Fibroblast of peridontal ligament (primary cell): ENCODE data around the gene PSMD5.

Experiments used
- DNase-seq: peaks from one replicate; pipeline ENCODE4 v3.0.0-alpha.2; 2010; ENCODE audit errors: extremely low read depth

The PSMD5 gene

DNA sequence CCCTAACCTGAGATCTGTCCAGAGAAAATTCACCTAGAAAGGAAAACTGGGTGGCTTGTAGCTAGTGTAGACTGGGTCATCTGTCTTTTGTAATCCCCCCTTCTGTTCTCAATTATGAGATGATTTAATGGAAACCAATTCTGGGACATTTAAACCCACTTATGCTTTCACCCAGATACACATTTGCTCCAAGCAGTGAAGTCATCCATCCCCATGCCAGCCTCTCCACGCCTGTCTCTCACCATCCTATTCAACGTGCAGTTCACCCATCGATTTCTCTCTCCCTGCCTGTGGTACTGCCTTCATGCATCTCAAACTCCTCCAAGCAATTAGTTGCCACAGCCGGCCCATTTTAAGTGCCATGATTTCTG is 32.5 kb upstream of the PSMD5 start:
- DNase-seq: no peak

GRCh38 chr9:120874226-120875194 is 31.8 kb upstream of the PSMD5 start:
- no peak for DNase-seq

DNA sequence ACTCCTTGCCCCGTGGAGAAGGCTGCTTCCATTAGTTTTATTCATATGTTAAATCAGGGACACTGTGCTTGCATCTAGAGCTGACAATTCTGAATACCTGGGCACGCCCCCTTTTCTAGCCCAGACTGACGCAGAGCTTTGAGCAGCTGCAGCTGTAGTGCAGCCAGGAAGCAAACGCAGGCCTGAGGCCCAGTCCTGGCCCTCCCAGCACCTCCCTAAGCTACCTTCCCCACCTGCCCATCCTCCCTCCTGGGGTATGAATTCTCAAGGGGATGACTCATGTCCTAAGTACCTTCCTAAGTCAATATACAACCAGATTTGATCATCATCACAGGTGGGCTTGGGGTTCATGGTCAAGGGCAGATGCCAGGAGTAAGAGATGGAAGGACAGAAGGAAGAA is 30.8 kb upstream of the PSMD5 start:
- no peak for DNase-seq

- no peak for DNase-seq
Measured at GRCh38 chr9:120872791-120873502, 30.2 kb upstream of the PSMD5 start.

DNA sequence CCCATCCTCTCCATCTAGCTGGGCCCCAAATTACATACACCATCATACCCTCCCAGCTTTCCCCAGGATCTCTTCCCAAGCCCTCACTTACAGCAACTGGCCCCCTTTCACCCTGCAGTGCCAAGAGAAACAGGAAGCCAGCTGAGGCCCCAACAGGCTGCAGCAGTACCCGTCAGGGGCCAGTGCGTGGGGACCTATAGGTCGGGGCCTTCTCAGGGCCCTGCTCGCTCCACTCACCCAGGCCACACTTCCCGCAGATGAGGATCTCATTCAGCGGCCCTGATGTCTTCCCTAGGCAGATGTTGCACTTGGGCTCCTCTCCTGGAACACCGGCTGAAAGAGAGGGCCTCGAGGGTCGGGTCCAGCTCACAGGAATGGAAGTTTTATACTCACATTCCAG is 27.5 kb upstream of the PSMD5 start:
- no peak for DNase-seq

- no peak for DNase-seq
Measured at GRCh38 chr9:120869726-120870125, 27.0 kb upstream of the PSMD5 start.

DNA sequence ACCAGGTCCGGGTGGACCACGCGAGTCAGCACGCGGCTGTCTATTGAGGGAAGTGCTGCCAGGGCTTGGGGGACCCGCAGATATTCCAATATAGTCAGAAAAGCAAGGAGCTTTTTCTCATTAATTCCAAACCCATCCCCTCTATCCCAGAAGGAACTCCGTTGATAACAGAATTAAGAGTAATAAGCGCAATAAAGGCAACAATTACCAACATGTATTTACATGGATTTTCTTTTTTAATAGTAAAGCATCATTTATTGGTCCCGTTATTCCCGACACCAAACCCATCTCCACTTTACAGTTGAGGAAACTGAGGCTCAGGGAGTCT is 26.6 kb upstream of the PSMD5 start:
- DNase-seq: no peak

- DNase-seq: peak; percentile 83
Measured at GRCh38 chr9:120868676-120869359, 26.1 kb upstream of the PSMD5 start.

GRCh38 chr9:120868339-120868675 is 25.6 kb upstream of the PSMD5 start:
- peak; percentile 83 for DNase-seq

GRCh38 chr9:120867676-120868338 is 25.1 kb upstream of the PSMD5 start:
- no peak for DNase-seq

GRCh38 chr9:120866651-120867050 is 23.9 kb upstream of the PSMD5 start:
- no peak for DNase-seq

GRCh38 chr9:120865809-120866208 is 23.1 kb upstream of the PSMD5 start:
- no peak for DNase-seq

DNA sequence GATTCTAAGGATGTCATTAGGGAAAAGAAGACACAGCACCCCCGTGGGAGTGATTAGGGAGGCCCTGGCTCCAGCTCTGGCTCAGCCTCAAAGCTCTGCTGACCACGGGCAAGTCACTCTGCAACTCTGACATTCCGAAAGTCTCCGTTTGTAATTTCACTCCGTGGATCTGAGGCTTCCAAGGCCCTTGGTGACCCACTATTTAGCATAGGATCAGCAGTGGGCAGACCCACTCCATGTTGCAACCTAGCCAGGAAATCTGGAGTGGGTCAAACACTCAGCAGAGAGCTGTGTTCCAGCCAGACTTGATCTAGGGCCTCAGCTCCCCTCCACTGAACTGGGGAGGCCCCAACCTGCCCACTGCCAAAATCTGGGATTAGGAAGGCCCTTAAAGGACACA is 22.5 kb upstream of the PSMD5 start:
- no peak for DNase-seq

- no peak for DNase-seq
Measured at GRCh38 chr9:120864719-120865118, 22.0 kb upstream of the PSMD5 start.

DNA sequence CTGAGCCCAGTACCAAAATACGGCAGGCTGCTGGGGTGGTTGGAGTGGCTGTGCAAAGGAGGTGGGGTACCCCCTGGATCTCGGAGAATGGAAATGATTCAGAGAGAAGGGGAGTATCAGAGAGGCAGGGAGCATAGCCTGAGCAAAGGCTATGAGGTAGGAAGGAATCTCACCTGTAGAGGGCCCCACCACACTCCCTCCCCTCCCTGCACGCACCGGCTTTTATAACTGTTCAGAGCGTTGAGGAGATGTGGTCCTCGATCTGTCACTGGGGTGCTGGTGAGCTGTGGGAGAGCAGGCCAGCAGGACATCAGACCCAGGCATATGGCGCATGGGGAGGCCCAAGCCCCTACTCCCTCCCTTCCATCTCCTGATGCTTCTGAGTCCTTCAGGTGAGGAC is 21.1 kb upstream of the PSMD5 start:
- DNase-seq: no peak

DNA sequence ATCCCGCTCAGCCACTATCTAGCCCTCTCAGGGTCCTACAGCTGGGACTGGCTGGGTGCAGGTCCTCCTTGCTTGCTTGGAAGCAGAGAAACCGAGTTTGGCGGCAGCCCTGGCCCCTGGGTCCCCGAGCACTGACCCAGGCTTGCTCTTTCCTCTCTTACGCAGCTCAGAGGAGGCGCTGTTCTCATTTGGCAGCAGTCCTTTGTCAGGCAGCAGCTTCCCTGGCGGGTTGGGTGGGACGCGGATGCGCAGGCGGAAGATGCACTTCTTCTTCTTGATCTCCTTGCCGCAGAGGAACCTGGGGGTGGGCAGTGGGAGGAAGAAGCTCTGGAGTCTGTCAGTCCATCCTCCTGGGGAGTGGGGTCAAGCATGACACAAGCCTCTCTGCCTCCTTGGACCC is 19.7 kb upstream of the PSMD5 start:
- DNase-seq: no peak

DNA sequence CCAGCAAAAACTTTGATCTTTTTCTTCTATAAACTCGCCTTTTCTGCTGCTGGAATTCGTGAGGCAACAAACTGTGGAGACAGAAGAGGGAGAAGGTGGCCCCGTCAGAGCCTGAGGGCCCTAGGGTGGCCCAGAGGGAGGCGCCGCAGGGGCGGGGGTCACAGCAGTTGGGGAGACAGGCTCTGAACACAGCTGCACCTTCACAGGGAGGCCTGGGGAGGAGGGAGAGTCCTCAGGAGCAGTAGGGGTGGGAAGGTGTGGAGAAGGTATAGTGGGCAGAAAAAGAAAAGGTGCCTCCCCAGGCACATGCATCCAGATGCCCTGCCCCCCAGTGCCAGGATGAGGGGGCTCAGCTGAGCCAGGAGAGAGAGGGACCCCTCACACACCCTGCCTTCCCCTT is 19.2 kb upstream of the PSMD5 start:
- DNase-seq: no peak

- no peak for DNase-seq
Measured at GRCh38 chr9:120860083-120860482, 17.4 kb upstream of the PSMD5 start.

DNA sequence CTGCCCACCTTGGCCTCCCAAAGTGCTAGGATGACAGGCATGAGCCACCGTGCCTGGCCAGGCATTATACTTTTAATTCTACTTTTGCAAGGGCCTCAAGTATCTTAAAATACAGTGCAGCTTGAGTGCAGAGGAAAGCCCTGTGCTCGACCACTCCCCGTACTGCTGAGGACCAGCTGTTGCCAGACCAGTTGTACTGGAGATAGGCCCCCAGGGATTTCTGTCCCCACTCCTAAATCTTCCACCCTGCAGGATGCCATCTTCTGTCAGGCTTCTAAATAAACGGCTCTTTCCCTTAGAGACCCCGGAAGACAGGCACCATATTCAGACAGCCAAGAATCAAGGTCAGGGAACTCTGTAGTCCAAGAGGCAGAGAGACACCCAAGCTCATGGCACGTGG is 16.6 kb upstream of the PSMD5 start:
- no peak for DNase-seq

DNA sequence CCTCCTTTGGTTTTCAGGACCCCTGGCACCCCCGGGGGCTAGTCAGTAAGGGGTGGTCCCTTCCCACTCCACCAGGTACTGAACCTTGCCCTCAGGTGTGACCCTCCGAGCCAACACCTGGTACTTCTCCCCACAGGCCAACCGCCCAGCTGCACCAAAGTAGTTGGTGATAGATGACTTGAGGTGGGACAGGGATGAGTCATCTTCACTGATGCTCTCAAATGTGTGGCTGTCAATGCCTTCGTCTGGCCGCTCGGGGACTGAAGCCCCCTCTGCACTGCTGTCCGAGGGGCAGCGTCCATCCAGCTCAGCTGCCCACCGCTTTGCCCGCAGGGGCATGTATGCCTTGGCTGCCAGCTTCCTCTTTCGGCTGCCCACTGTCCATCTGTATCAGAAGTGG is 15.2 kb upstream of the PSMD5 start:
- no peak for DNase-seq

GRCh38 chr9:120857481-120857880 is 14.8 kb upstream of the PSMD5 start:
- DNase-seq: no peak

- DNase-seq: no peak
Measured at GRCh38 chr9:120856700-120857099, 14.0 kb upstream of the PSMD5 start.
